Measurements from ENCODE around the gene SCAP. TPM values are rescaled to one million over a fixed set of nuclear protein-coding genes. Genes with fewer than 3 reads are reported as not detected.
"Not testable (repeated sequence)": the region's sequence is repeated elsewhere in the genome, so short reads cannot be mapped to it uniquely, and the experiment has no call there.

The SCAP gene
- 60.9 TPM for polyA plus RNA-seq (2013, experiment 1 of 2)
- polyA plus RNA-seq (2013, experiment 2 of 2), result 57.7 TPM

DNA sequence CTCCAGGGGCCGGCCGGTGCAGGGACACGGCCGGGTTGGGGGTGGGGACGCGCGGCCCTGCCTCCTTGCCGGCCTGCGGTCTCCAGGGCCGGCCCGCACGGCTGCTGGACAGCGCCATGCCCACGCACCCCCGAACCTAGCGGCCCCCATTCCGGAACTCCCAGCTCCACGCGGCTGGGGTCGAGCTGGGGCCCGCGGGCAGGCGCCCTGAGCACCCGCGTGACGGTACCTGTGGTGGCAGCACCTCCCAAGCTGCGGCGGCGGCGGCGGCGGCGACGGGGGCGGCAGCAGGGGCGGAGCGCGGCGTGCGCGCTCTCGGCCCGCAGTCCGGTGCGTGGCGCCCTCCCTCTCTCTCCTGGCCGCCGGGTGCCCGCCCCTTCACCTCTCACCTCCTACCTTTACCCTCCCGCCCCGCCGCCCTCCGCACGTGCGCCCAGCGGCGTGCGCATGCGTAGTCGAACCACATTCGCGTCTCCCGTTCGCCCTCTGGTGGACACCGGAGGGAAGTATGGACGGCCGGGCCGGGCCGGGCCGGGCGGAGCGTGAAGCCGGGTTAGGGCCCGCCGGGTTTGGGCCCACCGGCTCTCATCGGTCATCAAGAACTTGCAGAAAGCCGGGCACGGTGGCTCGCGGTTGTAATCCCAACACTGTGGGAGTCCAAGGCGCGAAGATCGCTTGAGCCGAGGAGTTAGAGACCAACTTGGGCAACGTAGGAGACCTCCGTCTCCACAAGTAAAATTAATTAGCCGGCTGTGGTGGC, at the start of gene SCAP:
SCAP (minus strand) TSS at position 372 of the 760 bp plus-strand sequence. CDS start 32,948 bp downstream, outside the sequence.
- no peaks in the 10 kb centered on the region for H3K27me3 ChIP-seq (ENCODE audit: insufficient read depth, low read length)
- peak within 1 kb of the TSS; percentile 70 for H3K27ac ChIP-seq (ENCODE audit: low read depth, low read length)
- 6% methylated on average over 88 of the region's 88 CpGs for WGBS
- H3K9ac ChIP-seq (ENCODE audit: low read depth, low read length), result peak within 1 kb of the TSS; percentile 83
- no peaks in the 10 kb centered on the region for H3K9me3 ChIP-seq (ENCODE audit: insufficient read depth, low read depth, low read length)
- H3K4me1 ChIP-seq (ENCODE audit: insufficient read depth, low read length), result peaks cover 13% of the 10 kb centered on the region; the same call in 1 of the 2 replicates
- no peaks in the 10 kb centered on the region for H3K36me3 ChIP-seq (ENCODE audit: insufficient read depth, low read length)
- H3K4me3 ChIP-seq (ENCODE audit: low read length), result peak within 1 kb of the TSS; percentile 100

DNA sequence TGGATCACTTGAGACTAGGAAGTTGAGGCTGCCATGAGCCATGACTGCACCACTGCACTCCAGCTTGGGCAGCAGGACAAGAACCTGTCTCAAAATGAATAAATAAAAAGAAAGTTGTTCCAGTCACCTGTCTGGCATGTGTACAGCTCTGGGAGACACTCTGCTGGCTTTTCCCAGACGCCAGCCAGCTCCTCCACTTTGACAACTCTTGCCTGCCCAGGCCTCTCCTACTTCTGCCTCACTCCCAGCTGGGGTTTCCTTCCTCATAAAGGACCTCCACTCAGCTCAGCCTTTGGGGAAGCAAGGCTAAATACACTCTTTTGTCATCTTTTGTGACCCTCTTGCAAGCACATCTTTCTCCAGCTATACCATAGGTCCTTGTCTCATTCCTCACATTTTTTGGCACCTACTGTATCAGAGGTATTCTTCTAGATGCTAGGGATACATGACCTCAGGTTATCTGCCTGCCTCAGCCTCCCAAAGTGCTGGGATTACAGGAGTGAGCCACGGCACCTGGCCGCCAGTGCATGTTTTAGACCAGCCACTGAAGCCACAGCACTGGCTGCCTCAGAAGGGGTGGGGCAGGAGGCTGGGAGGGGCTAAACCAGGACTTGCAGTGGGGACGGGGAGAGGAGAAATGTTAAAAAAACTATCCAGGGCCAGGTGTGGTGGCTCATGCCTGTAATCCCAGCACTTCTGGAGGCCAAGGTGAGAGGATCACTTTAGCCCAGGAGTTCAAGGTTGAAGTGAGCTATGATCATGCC, 47.8 kb upstream of the SCAP start:
- Histone ChIP-seq H3K4me1 (ENCODE audit: insufficient read depth, low read length) (peaks cover 9% of the 10 kb centered on the region), H3K9me3 (ENCODE audit: insufficient read depth, low read depth, low read length) (no peaks in the 10 kb centered on the region)
- WGBS, result 75% methylated on average over 4 of the region's 4 CpGs

DNA sequence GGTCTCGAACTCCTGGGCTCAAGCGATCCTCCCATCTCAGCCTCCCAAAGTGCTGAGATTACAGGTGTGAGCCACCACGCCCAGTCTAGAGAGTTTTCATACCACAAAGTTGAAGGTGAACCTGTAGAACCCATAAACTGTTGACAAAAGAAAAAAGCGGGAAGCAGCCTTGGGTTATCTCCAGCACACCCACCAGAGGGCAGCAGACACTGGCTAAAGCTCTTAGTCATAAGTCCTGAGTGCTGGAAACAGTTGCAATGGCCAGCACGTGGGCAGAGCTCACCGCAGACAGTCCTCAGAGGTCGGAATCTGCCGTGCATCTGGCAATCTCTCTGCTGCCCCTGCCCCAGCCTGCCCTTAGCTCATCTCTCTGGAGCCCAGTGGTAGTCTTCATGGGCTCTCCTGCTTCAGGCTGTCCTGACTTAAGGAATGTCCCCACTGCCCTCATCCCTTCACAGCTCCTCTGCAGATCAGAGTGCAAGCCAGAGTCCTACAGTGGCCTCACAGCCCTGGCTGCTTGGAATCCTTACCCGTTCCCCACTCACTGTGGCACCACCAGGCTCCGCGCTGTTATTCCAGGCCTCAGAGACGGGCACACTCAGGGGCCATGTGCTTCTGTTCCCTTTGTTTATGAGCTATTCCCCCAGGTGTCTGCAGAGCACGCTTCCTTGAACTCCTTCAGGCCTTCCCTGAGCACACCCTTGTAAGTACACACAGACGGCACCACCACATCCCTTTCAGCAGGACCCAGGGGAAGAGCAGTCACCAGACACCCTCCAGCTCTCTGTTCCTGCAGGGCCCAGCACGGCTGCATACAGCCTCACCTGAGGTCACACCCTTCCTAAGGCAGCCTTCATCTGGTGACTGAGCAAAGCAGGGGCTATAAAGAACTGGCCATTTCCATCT, 46.6 kb upstream of the SCAP start:
- no peak overlapping the region; the same call in 1 of the 2 replicates for H3K9ac ChIP-seq (ENCODE audit: low read depth, low read length)
- no peaks in the 10 kb centered on the region for H3K9me3 ChIP-seq (ENCODE audit: insufficient read depth, low read depth, low read length)
- no peak overlapping the region for H3K27ac ChIP-seq (ENCODE audit: low read depth, low read length)
- peaks cover 9% of the 10 kb centered on the region for H3K4me1 ChIP-seq (ENCODE audit: insufficient read depth, low read length)
- no peak overlapping the region for H3K4me3 ChIP-seq (ENCODE audit: low read length)
- WGBS, result 49% methylated on average over 15 of the region's 15 CpGs
- H3K27me3 ChIP-seq (ENCODE audit: insufficient read depth, low read length), result peaks cover 12% of the 10 kb centered on the region
- no peaks in the 10 kb centered on the region for H3K36me3 ChIP-seq (ENCODE audit: insufficient read depth, low read length)

More for the DNA sequence above, 47.8 kb upstream of the SCAP start:
- H3K4me3 ChIP-seq (ENCODE audit: low read length), result no peak overlapping the region
- H3K27me3 ChIP-seq (ENCODE audit: insufficient read depth, low read length), result peaks cover 12% of the 10 kb centered on the region
- no peak overlapping the region for H3K9ac ChIP-seq (ENCODE audit: low read depth, low read length)
- H3K36me3 ChIP-seq (ENCODE audit: insufficient read depth, low read length), result no peaks in the 10 kb centered on the region
- no peak overlapping the region for H3K27ac ChIP-seq (ENCODE audit: low read depth, low read length)

DNA sequence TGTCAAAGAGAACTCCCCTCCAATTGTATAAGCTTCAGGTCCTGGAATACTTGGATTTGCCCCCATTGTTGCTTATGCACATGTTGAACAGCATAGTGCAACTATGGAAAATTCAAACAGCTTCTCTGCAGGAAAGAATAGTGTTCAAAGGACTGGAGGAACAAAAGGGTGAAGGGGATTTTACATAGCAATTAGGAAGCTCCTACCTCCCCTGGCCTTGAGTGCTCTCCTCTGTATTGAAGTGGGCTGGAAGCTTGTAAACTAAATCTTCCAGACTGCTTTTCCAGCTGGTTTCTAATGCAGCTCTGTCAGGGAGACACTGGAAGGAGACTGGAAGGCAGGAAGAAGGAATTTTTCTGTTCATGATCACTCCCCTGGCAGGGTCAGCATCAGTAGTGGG, 45.0 kb upstream of the SCAP start:
- Histone ChIP-seq H3K27ac (ENCODE audit: low read depth, low read length) (peak overlapping the region; percentile 5), H3K4me1 (ENCODE audit: insufficient read depth, low read length) (peaks cover 9% of the 10 kb centered on the region), H3K9me3 (ENCODE audit: insufficient read depth, low read depth, low read length) (no peaks in the 10 kb centered on the region), H3K36me3 (ENCODE audit: insufficient read depth, low read length) (no peaks in the 10 kb centered on the region), H3K4me3 (ENCODE audit: low read length) (no peak overlapping the region), H3K9ac (ENCODE audit: low read depth, low read length) (no peak overlapping the region), H3K27me3 (ENCODE audit: insufficient read depth, low read length) (peaks cover 12% of the 10 kb centered on the region)

DNA sequence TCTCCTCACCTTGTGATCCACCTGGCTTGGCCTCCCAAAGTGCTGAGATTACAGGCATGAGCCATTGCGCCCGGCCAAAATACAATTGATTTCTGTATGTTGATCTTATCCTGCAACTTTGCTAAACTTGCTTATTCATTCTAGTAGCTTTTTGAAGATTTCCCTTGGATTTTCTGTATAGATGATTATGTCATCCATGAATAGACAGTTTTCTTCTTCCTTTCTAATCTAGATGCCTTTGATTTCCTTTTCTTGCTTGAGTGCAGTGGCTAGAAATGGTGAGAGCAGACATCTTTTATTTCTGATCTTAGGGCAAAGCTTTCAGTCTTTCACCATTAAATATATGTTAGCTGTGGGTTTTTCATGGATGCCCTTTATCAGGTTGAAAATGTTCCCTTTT, 42.2 kb upstream of the SCAP start:
- Histone ChIP-seq H3K4me3 (ENCODE audit: low read length) (no peak overlapping the region), H3K9me3 (ENCODE audit: insufficient read depth, low read depth, low read length) (no peaks in the 10 kb centered on the region), H3K36me3 (ENCODE audit: insufficient read depth, low read length) (no peaks in the 10 kb centered on the region), H3K4me1 (ENCODE audit: insufficient read depth, low read length) (peaks cover 9% of the 10 kb centered on the region), H3K27ac (ENCODE audit: low read depth, low read length) (no peak overlapping the region), H3K9ac (ENCODE audit: low read depth, low read length) (no peak overlapping the region), H3K27me3 (ENCODE audit: insufficient read depth, low read length) (peaks cover 8% of the 10 kb centered on the region)
- 95% methylated on average over 2 of the region's 2 CpGs for WGBS

DNA sequence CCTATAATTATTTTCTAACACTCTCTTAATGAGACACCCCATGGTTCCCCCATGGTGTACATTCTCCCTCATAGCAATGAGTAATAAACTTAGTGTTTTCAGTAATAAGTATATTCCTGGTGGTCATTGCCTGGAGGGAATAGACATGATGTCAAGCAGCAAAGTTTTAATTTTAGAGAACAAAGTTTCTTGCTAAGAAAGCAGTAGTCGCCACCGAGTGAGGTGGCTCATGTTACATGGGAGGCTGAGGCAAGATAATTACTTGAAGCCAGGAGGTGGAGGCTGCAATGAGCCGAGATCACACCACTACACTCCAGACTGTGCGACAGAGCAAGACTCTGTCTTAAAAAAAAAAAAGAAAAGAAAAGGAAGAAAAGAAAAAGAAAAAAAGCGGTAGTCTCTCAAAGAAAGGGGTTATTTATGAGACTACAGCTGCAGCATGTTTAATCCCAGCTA, 40.2 kb upstream of the SCAP start:
- H3K4me3 ChIP-seq (ENCODE audit: low read length), result no peak overlapping the region
- H3K9ac ChIP-seq (ENCODE audit: low read depth, low read length), result no peak overlapping the region
- H3K36me3 ChIP-seq (ENCODE audit: insufficient read depth, low read length), result peaks cover 7% of the 10 kb centered on the region
- H3K27me3 ChIP-seq (ENCODE audit: insufficient read depth, low read length), result no peaks in the 10 kb centered on the region
- peaks cover 4% of the 10 kb centered on the region for H3K4me1 ChIP-seq (ENCODE audit: insufficient read depth, low read length)
- H3K27ac ChIP-seq (ENCODE audit: low read depth, low read length), result no peak overlapping the region
- H3K9me3 ChIP-seq (ENCODE audit: insufficient read depth, low read depth, low read length), result no peaks in the 10 kb centered on the region
- 75% methylated on average over 5 of the region's 5 CpGs for WGBS

DNA sequence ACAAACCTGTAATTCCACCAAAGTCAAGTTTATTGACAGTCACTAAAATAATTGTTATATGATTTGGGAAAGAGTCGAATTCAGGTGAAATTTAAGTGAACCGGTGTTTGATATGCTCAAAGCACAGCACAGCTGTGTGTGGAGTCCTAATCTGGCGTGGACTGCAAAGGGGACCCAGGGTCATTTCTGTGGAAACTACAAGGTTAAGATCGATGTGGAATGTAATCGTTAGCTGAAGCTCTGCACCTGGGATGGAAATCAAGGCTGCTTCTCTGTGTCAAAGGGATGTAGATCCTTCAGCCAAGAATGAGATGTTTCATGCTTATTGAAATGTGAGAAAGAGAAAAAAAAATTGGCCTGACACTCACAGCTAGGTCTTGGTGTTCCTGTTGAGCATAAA, 39.4 kb upstream of the SCAP start:
- WGBS, result 92% methylated on average over 5 of the region's 5 CpGs
- H3K36me3 ChIP-seq (ENCODE audit: insufficient read depth, low read length), result peaks cover 15% of the 10 kb centered on the region
- H3K4me1 ChIP-seq (ENCODE audit: insufficient read depth, low read length), result no peaks in the 10 kb centered on the region
- H3K9ac ChIP-seq (ENCODE audit: low read depth, low read length), result no peak overlapping the region
- H3K9me3 ChIP-seq (ENCODE audit: insufficient read depth, low read depth, low read length), result no peaks in the 10 kb centered on the region
- H3K4me3 ChIP-seq (ENCODE audit: low read length), result no peak overlapping the region
- no peaks in the 10 kb centered on the region for H3K27me3 ChIP-seq (ENCODE audit: insufficient read depth, low read length)
- H3K27ac ChIP-seq (ENCODE audit: low read depth, low read length), result no peak overlapping the region

DNA sequence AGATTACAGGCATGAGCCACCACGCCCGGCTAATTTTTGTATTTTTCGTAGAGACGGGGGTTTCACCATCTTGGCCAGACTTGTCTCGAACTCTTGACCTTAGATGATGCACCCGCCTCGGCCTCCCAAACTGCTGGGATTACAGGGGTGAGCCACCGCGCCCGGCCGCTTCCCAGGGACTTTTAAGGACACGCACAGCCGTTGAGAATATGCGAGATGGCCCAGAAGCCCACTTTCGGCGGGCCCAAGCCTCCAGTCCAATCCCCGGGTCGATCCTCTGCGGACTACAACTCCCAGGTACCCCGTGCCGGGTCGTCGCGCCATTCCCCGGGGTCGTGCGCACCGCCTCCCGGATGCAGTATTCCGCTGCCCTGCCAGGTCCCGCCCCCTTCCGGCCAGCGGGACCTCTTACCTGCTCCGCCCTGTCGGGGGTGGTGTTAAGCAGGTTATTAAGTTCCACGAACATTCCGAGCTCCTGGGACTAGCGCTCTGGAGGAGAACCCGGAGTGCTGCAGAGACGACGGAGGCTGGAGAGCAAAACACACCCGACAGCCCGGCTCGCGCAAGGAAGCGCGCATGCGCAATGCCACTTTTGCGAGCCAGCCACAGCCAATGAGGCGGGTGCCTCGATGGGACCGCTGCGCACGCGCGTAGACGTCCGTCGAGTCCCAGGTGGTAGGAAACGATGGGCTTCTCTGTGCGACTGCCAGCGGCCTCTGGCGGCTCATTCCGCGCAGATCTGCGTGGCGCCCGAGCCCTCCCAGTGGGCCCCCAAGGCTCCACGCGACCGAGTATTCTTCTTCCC, 37.6 kb upstream of the SCAP start, which contains the start of gene ELP6:
ELP6 (minus strand) TSS at position 588 of the 805 bp plus-strand sequence; CDS start at position 466, 122 bp downstream.
- H3K27me3 ChIP-seq (ENCODE audit: insufficient read depth, low read length), result no peaks in the 10 kb centered on the region
- no peaks in the 10 kb centered on the region for H3K4me1 ChIP-seq (ENCODE audit: insufficient read depth, low read length)
- H3K36me3 ChIP-seq (ENCODE audit: insufficient read depth, low read length), result peaks cover 29% of the 10 kb centered on the region
- H3K4me3 ChIP-seq (ENCODE audit: low read length), result peak within 1 kb of the TSS; percentile 75
- under 1% methylated on average over 71 of the region's 71 CpGs for WGBS
- peak within 1 kb of the TSS; percentile 96 for H3K27ac ChIP-seq (ENCODE audit: low read depth, low read length)
- no peaks in the 10 kb centered on the region for H3K9me3 ChIP-seq (ENCODE audit: insufficient read depth, low read depth, low read length)
- H3K9ac ChIP-seq (ENCODE audit: low read depth, low read length), result peak within 1 kb of the TSS; percentile 83

DNA sequence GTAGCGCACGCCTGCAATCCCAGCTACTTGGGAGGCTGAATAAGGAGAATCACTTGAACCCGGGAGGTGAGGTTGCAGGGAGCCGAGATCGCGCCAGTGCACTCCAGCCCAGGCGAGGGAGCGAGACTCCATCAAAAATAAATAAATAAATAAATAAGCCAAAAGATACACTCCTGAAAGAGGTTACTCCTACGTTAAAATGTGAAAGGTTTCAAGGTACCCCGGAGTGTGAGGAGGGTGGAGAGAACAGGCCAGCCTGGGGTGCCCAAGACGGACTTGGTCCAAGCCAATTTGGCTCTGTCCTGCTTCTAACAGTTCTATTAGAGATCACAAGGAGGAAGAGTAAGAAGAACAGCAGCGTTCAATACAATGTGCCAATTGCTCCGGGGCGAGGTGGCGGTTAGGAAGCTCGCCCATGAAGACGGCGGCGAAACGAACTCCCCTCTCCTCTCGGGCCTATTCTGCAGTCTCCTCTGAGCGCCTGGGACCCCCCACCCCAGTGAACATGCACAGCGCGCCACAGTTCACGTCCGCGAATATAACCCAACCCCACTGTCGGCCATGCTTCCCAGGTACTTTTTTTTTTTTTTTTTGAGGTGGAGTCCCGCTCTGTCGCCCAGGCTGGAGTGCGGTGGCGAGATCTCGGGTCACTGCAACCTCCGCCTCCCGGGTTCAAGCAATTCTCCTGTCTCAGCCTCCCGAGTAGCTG, 36.8 kb upstream of the SCAP start:
- peak overlapping the region; percentile 96 for H3K27ac ChIP-seq (ENCODE audit: low read depth, low read length)
- H3K27me3 ChIP-seq (ENCODE audit: insufficient read depth, low read length), result no peaks in the 10 kb centered on the region
- 18% methylated on average over 34 of the region's 36 CpGs for WGBS
- H3K4me3 ChIP-seq (ENCODE audit: low read length), result peak overlapping the region; percentile 75
- no peaks in the 10 kb centered on the region for H3K4me1 ChIP-seq (ENCODE audit: insufficient read depth, low read length)
- no peaks in the 10 kb centered on the region for H3K9me3 ChIP-seq (ENCODE audit: insufficient read depth, low read depth, low read length)
- H3K36me3 ChIP-seq (ENCODE audit: insufficient read depth, low read length), result peaks cover 35% of the 10 kb centered on the region
- peak overlapping the region; percentile 83 for H3K9ac ChIP-seq (ENCODE audit: low read depth, low read length)

DNA sequence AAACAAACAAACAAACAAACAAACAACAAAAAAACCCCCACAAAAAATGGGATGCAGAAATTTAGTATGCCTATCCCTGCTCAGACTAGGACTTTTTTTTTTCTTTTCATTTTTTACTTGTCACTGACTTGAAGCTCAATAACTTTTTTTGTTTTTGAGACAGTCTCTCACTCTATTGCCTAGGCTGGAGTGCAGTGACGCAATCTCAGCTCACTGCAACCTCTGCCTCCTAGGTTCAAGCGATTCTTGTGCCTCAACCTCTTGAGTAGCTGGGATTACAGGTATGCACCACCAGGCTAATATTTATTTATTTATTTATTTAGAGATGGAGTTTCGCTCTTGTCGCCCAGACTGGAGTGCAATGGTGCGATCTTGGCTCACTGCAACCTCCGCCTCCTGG, 29.5 kb upstream of the SCAP start:
- not testable (repeated sequence) for H3K4me1 ChIP-seq (ENCODE audit: insufficient read depth, low read length); H3K9me3 ChIP-seq (ENCODE audit: insufficient read depth, low read depth, low read length); H3K9ac ChIP-seq (ENCODE audit: low read depth, low read length); H3K27ac ChIP-seq (ENCODE audit: low read depth, low read length); H3K4me3 ChIP-seq (ENCODE audit: low read length); H3K27me3 ChIP-seq (ENCODE audit: insufficient read depth, low read length)
- 92% methylated on average over 6 of the region's 6 CpGs for WGBS
- peaks cover 65% of the 10 kb centered on the region for H3K36me3 ChIP-seq (ENCODE audit: insufficient read depth, low read length)
